A549 (cell line): ENCODE measurements around the gene KCNMA1.

Source experiments
- CHD2 ChIP-seq: fragments of 150-350 bp; IDR thresholded peaks from 2 replicates; pipeline ENCODE4 v1.6.1; 2014; ENCODE audit warnings: low read length; ENCODE audit not compliant: partially characterized antibody
- CTCF ChIP-seq: fragments of >200 bp; sonication (Bioruptor Twin); formaldehyde crosslinking; IDR thresholded peaks from 3 replicates; pipeline ENCODE4 v1.5.1; 2016
- GATA3 ChIP-seq: IDR thresholded peaks from 2 replicates; pipeline ENCODE4 v1.6.1; 2012; ENCODE audit warnings: borderline replicate concordance
- JUNB ChIP-seq: fragments of >200 bp; sonication (Bioruptor Twin); formaldehyde crosslinking; IDR thresholded peaks from 2 replicates; pipeline ENCODE4 v1.6.1; 2016
- MAFK ChIP-seq: fragments of 450-650 bp; IDR thresholded peaks from 2 replicates; pipeline ENCODE4 v1.6.1; 2014; ENCODE audit not compliant: partially characterized antibody
- POLR2A ChIP-seq: IDR thresholded peaks from 2 replicates; pipeline ENCODE4 v1.6.1; 2012; ENCODE audit warnings: mild to moderate bottlenecking, low read length
- RFX5 ChIP-seq: fragments of 450-650 bp; IDR thresholded peaks from 2 replicates; pipeline ENCODE4 v1.7.1; 2014; ENCODE audit warnings: antibody characterized with exemption, mild to moderate bottlenecking, moderate library complexity
- TFCP2L1 ChIP-seq: fragments of 250-450 bp; sonication (Bioruptor Pico); IDR thresholded peaks from 2 replicates; pipeline ENCODE4 v1.5.0; 2021; ENCODE audit warnings: mild to moderate bottlenecking

- no peak for TF ChIP-seq CTCF
- no peak for TF ChIP-seq TFCP2L1
- no peak for TF ChIP-seq POLR2A
- no peak for TF ChIP-seq GATA3
- TF ChIP-seq JUNB, result no peak
- TF ChIP-seq MAFK, result no peak
- no peak for TF ChIP-seq CHD2
- TF ChIP-seq RFX5, result no peak
These were observed 348.5 kb downstream of the KCNMA1 start for GRCh38 chr10:77289027-77289501.
